SK-N-SH (cell line): ENCODE data around the gene ZNF148. TPM values are rescaled to one million over a fixed set of nuclear protein-coding genes. Genes with fewer than 3 reads are reported as not detected.

Source experiments
- CTCF ChIA-PET: fragments of 300-600, 350-600 bp; formaldehyde crosslinking; extraction: SDS; loops from one replicate; lab custom pipeline; 2021; lab: Yijun Ruan, JAX
- POLR2A ChIA-PET: fragments of 350-600 bp; sonication (Branson Sonifier 250); formaldehyde crosslinking; extraction: SDS; loops from one replicate; lab custom pipeline; 2020; ENCODE audit warnings: antibody characterized with exemption, inconsistent platforms; lab: Yijun Ruan, JAX
- DNase-seq: peaks from one replicate; pipeline ENCODE4 v3.0.0; 2012
- H2AFZ ChIP-seq: fragments of 200-600 bp; sonication (generic); 2 replicates; pipeline ENCODE4 v1.8.1; 2016; ENCODE audit warnings: antibody characterized with exemption, mild to moderate bottlenecking, low read depth
- H3F3A ChIP-seq: fragments of 200-600 bp; sonication (generic); replicated peaks from 2 replicates; pipeline ENCODE3; 2016; ENCODE audit warnings: antibody characterized with exemption, mild to moderate bottlenecking; ENCODE audit not compliant: insufficient read depth
- H3K27ac ChIP-seq, 2 experiments: fragments of 200-500 bp in 1 of 2; fragments of 200-600 bp in 1 of 2; sonication (Bioruptor generic) in 1 of 2; sonication (generic), shearing (Covaris generic) in 1 of 2; 2 replicates each; pipeline versions ENCODE4 v1.5.1 to v1.6.1; 2014 to 2016; ENCODE audit warnings: low read depth in 2 of 2, inconsistent platforms in 1 of 2, low read length in 1 of 2, mild to moderate bottlenecking in 1 of 2, mixed read lengths in 1 of 2
- H3K27me3 ChIP-seq: fragments of 200-600 bp; sonication (generic), shearing (Covaris generic); 2 replicates; pipeline ENCODE4 v1.6.1; 2016; ENCODE audit warnings: mixed run types; ENCODE audit not compliant: insufficient read depth
- H3K36me3 ChIP-seq, 2 experiments: fragments of 200-500 bp in 1 of 2; fragments of 200-600 bp in 1 of 2; sonication (Bioruptor generic) in 1 of 2; sonication (generic) in 1 of 2; replicated peaks in 1 of 2; 2 replicates each; pipeline versions ENCODE3 to v1.5.1; 2014 to 2016; ENCODE audit warnings: low read length in 1 of 2, mild to moderate bottlenecking in 1 of 2; ENCODE audit not compliant: insufficient read depth in 2 of 2, control insufficient read depth in 1 of 2
- H3K4me1 ChIP-seq, 2 experiments: fragments of 200-500 bp in 1 of 2; fragments of 200-600 bp in 1 of 2; sonication (Bioruptor generic) in 1 of 2; sonication (generic), shearing (Covaris generic) in 1 of 2; 2 replicates each; pipeline versions ENCODE4 v1.5.1 to v1.6.1; 2014 to 2016; ENCODE audit warnings: low read depth in 1 of 2, low read length in 1 of 2, mixed run types in 1 of 2; ENCODE audit not compliant: insufficient read depth in 2 of 2, control insufficient read depth in 1 of 2
- H3K4me2 ChIP-seq: fragments of 200-600 bp; sonication (generic), shearing (Covaris generic); 2 replicates; pipeline ENCODE4 v1.6.1; 2017; ENCODE audit warnings: mixed run types
- H3K4me3 ChIP-seq, 2 experiments: fragments of 200-500 bp in 1 of 2; fragments of 200-600 bp in 1 of 2; sonication (Bioruptor generic) in 1 of 2; sonication (generic), shearing (Covaris generic) in 1 of 2; 2 replicates each; pipeline versions ENCODE4 v1.5.1 to v1.8.1; 2014 to 2016; ENCODE audit warnings: low read depth in 2 of 2, inconsistent platforms in 1 of 2, low read length in 1 of 2, mild to moderate bottlenecking in 1 of 2, mixed read lengths in 1 of 2, moderate library complexity in 1 of 2
- H3K79me2 ChIP-seq: fragments of 200-600 bp; sonication (generic); 2 replicates; pipeline ENCODE4 v1.8.1; 2017; ENCODE audit warnings: mild to moderate bottlenecking; ENCODE audit not compliant: insufficient read depth
- H3K9ac ChIP-seq: fragments of 200-600 bp; sonication (generic); 2 replicates; pipeline ENCODE4 v1.6.1; 2017; ENCODE audit warnings: mixed run types
- H3K9me2 ChIP-seq: fragments of 200-600 bp; sonication (generic); 2 replicates; pipeline ENCODE4 v1.6.1; 2017; ENCODE audit warnings: mixed run types
- H3K9me3 ChIP-seq: fragments of 200-600 bp; sonication (generic); 2 replicates; pipeline ENCODE4 v1.6.1; 2017; ENCODE audit warnings: mixed run types, mild to moderate bottlenecking, moderate library complexity
- H4K20me1 ChIP-seq: fragments of 200-600 bp; sonication (generic); 2 replicates; pipeline ENCODE4 v1.6.1; 2017; ENCODE audit warnings: mild to moderate bottlenecking, mixed run types; ENCODE audit not compliant: insufficient read depth
- ELF1 ChIP-seq: IDR thresholded peaks from 2 replicates; pipeline ENCODE4 v1.4.0; 2012
- GABPA ChIP-seq: IDR thresholded peaks from 2 replicates; pipeline ENCODE4 v1.4.0; 2012; ENCODE audit warnings: low read depth, mild to moderate bottlenecking
- JUND ChIP-seq: IDR thresholded peaks from 2 replicates; pipeline ENCODE4 v1.4.0; 2012
- MEF2A ChIP-seq: IDR thresholded peaks from 2 replicates; pipeline ENCODE4 v1.4.0; 2012; ENCODE audit warnings: low read depth, borderline replicate concordance
- NFIC ChIP-seq: IDR thresholded peaks from 2 replicates; pipeline ENCODE4 v1.4.0; 2012; ENCODE audit warnings: borderline replicate concordance
- RAD21 ChIP-seq: IDR thresholded peaks from 2 replicates; pipeline ENCODE4 v1.6.1; 2012; ENCODE audit warnings: mild to moderate bottlenecking, low read length
- RFX5 ChIP-seq: IDR thresholded peaks from 2 replicates; pipeline ENCODE4 v1.6.1; 2012; ENCODE audit warnings: mild to moderate bottlenecking, improper control_type of control experiment, low read length
- TAF1 ChIP-seq: IDR thresholded peaks from 2 replicates; pipeline ENCODE4 v1.6.1; 2012; ENCODE audit warnings: low read depth, mild to moderate bottlenecking, low read length, moderate library complexity, borderline replicate concordance
- WGBS: methylation state at CpG from one replicate; pipeline ENCODE4 v1.1.6; 2017; ENCODE audit warnings: low lambda C conversion rate; 5-methylcytosine and 5-hydroxymethylcytosine counted together
- polyA plus RNA-seq, 3 experiments: library from polyadenylated mRNA; depleted of rRNA; stranded (reverse); fragments of >200 nt; gene quantifications; 2 replicates each; pipeline ENCODE4 v1.2.3, GENCODE V29; 2012
- TF ChIP-seq, protein P1 (sequence below): IDR thresholded peaks from 2 replicates; pipeline ENCODE4 v1.4.0; 2012; ENCODE audit warnings: low read depth, borderline replicate concordance
- TF ChIP-seq, protein P2 (sequence below): IDR thresholded peaks from 2 replicates; pipeline ENCODE4; 2012
- TF ChIP-seq, protein P3 (sequence below): IDR thresholded peaks from 2 replicates; pipeline ENCODE4 v1.4.0; 2012; ENCODE audit warnings: low read depth

ZNF148 gene
- polyA plus RNA-seq, 1 of the 3 experiments (the other 2 are of a cell fraction): 5.1 TPM

DNA sequence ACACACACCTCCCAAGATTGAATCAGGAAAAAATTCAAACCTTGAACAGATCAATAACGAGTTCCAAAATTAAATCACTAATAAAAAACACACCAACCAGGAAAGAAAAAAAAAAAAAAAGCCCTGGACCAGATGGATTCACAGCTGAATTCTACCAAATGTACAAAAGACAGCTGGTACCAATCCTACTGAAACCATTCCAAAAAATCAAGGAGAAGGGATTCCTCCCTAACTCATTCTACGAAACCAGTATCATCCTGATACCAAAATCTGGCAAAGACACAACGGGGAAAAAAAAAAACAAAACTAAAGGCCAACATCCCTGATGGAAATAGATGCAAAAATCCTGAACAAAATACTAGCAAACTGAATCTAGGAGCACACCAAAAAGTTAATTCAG, 108.2 kb downstream of the ZNF148 start:
- 94% methylated on average over 3 of the region's 3 CpGs for WGBS

DNA sequence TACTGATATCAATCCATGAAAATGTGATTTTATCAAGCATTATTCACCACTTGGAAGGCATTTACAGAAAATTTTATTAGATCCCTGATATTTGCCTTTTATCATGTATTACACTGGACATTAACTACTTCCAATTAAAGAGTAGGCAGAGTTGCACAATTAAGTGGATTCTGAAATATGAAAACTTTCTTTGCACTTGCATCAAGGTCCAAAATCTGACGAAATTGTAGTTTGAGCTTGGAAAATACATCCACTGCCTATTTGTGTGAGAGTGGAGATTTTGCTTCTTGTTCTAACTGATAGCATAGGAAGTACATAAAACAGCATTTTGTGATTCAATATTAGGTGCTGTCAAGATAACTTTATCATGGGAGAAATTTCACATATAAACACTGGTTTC, 113.0 kb downstream of the ZNF148 start:
- H3K4me3 ChIP-seq: no peak overlapping the region

More for the DNA sequence above, 108.2 kb downstream of the ZNF148 start:
- DNase-seq: no peak
- H3K9me3 ChIP-seq: 0 out of 2 replicates have a peak, but pooled peaks cover 6% of the 10 kb centered on the region
- no peak overlapping the region for H3K4me3 ChIP-seq
- ChIA-PET CTCF (interaction anchor here (0.6 to 1.1 kb wide), 2 partner anchors 15 to 1098 kb away, joined by 3 read pairs; no protein-coding TSS in a partner anchor), POLR2A (no interaction called here)
- no peaks in the 10 kb centered on the region; a peak in 1 of 4 replicates for H3K4me1 ChIP-seq
- no peak overlapping the region for H3K9ac ChIP-seq
- no peak overlapping the region for H3K4me2 ChIP-seq
- TF ChIP-seq TAF1 (no peak), RFX5 (no peak), ELF1 (no peak)
- TF ChIP-seq, protein P1, sequence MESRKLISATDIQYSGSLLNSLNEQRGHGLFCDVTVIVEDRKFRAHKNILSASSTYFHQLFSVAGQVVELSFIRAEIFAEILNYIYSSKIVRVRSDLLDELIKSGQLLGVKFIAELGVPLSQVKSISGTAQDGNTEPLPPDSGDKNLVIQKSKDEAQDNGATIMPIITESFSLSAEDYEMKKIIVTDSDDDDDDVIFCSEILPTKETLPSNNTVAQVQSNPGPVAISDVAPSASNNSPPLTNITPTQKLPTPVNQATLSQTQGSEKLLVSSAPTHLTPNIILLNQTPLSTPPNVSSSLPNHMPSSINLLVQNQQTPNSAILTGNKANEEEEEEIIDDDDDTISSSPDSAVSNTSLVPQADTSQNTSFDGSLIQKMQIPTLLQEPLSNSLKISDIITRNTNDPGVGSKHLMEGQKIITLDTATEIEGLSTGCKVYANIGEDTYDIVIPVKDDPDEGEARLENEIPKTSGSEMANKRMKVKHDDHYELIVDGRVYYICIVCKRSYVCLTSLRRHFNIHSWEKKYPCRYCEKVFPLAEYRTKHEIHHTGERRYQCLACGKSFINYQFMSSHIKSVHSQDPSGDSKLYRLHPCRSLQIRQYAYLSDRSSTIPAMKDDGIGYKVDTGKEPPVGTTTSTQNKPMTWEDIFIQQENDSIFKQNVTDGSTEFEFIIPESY: no peak
- TF ChIP-seq, protein P2, sequence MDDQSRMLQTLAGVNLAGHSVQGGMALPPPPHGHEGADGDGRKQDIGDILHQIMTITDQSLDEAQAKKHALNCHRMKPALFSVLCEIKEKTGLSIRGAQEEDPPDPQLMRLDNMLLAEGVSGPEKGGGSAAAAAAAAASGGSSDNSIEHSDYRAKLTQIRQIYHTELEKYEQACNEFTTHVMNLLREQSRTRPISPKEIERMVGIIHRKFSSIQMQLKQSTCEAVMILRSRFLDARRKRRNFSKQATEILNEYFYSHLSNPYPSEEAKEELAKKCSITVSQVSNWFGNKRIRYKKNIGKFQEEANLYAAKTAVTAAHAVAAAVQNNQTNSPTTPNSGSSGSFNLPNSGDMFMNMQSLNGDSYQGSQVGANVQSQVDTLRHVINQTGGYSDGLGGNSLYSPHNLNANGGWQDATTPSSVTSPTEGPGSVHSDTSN: no peak
- TF ChIP-seq, protein P3, sequence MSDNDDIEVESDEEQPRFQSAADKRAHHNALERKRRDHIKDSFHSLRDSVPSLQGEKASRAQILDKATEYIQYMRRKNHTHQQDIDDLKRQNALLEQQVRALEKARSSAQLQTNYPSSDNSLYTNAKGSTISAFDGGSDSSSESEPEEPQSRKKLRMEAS: no peak
- no peaks in the 10 kb centered on the region for H4K20me1 ChIP-seq
- H3K27ac ChIP-seq: no peak overlapping the region
- no peaks in the 10 kb centered on the region for H3K27me3 ChIP-seq
- peaks cover 13 to 33% of the 10 kb centered on the region in 2 experiments for H3K36me3 ChIP-seq
- no peak overlapping the region for H2AFZ ChIP-seq
- H3K79me2 ChIP-seq: peaks cover 30% of the 10 kb centered on the region; the same call in 1 of the 2 replicates
- peaks cover 5% of the 10 kb centered on the region for H3F3A ChIP-seq
- no peaks in the 10 kb centered on the region for H3K9me2 ChIP-seq

More for the DNA sequence above, 113.0 kb downstream of the ZNF148 start:
- ChIA-PET CTCF (no interaction called here), POLR2A (no interaction called here)
- Histone ChIP-seq H3K27ac (no peak overlapping the region), H2AFZ (no peak overlapping the region), H3K9me3 (0 out of 2 replicates have a peak, but pooled peaks cover 6% of the 10 kb centered on the region), H3K36me3 (peaks cover 7 to 46% of the 10 kb centered on the region in 2 experiments), H3K27me3 (no peaks in the 10 kb centered on the region), H3K79me2 (peaks cover 17% of the 10 kb centered on the region; the same call in 1 of the 2 replicates), H3K9me2 (no peaks in the 10 kb centered on the region), H4K20me1 (no peaks in the 10 kb centered on the region), H3K4me1 (no peaks in the 10 kb centered on the region; a peak in 1 of 4 replicates), H3K4me2 (no peak overlapping the region), H3F3A (peaks cover 5% of the 10 kb centered on the region), H3K9ac (no peak overlapping the region)
- TF ChIP-seq NFIC (no peak), GABPA (no peak), JUND (no peak), RAD21 (no peak), MEF2A (no peak)
- TF ChIP-seq, protein P3: no peak
- TF ChIP-seq, protein P1: no peak
- TF ChIP-seq, protein P2: no peak
- 100% methylated on average over 1 of the region's 1 CpG for WGBS
- DNase-seq: no peak
